ENCODE results near the gene CHKB. TPM values are rescaled to one million over a fixed set of nuclear protein-coding genes. Genes with fewer than 3 reads are reported as not detected.

The CHKB gene
- total RNA-seq, 1 experiment from 2014 or later, result 55.1 TPM

DNA sequence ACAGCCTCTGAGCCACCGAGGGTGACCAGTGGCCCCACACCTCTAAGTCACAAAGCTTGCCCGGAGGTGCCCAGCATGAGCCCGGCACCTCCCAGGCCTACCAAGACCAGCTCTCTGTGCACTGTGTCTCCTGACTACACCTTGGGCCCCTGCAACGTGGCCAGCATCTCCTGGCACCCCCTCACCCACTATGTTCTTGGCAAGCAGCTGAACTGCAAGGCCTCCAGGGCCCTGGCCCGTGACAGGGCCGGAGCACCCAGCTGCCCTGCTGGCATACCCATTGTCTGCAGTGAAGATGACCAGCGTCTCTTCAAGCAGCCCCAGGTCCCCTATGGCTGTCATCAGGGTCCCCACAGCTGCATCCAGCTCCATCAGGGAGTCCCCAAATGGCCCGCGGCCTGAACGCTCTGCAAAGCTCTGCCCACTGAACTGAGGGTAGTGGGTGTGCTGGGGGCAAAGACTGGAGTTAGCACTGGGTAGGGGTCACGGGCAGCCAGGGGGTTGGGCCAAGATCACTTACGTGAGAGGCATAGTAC, 43.7 kb upstream of the CHKB start:
- H3K27ac ChIP-seq (ENCODE audit: low read depth, low read length), result no peak overlapping the region; the same call in 1 of the 2 replicates
- H3K9ac ChIP-seq (ENCODE audit: low read length), result no peak overlapping the region
- peaks cover 10 to 48% of the 10 kb centered on the region in 2 experiments; a peak in 3 of 4 replicates for H3K4me1 ChIP-seq (ENCODE audit: control insufficient read depth in 1 of 2, insufficient read depth in 2 of 2, low read length in 2 of 2)
- POLR2A ChIA-PET, result no interaction called here
- no peaks in the 10 kb centered on the region for H3K9me2 ChIP-seq (ENCODE audit: insufficient read depth)
- 0 out of 4 replicates have a peak overlapping the region, but pooled peaks of 1 of the 2 experiments have one; percentile 88 for H3K4me3 ChIP-seq (replicated peaks in 1 of 2; ENCODE audit: low read depth in 1 of 2, low read length in 2 of 2)
- H3K36me3 ChIP-seq (ENCODE audit: control insufficient read depth in 1 of 2, insufficient read depth in 2 of 2, low read length in 2 of 2), result no peaks in the 10 kb centered on the region
- DNase-seq (ENCODE audit: low read depth, low spot score) (no peak), ATAC-seq (no peak)
- no peak for TF ChIP-seq ZFX (IDR thresholded peaks at IDR 0.05)
- no peak for TF ChIP-seq EGR1 (IDR thresholded peaks at IDR 0.05; ENCODE audit: low read depth)
- no peak for TF ChIP-seq SRF (IDR thresholded peaks at IDR 0.05; ENCODE audit: low read depth)
- TF ChIP-seq TCF7L2 (IDR thresholded peaks at IDR 0.05; ENCODE audit: borderline replicate concordance, extremely low read depth, insufficient read depth, insufficient read length), result no peak
- no peak for TF ChIP-seq RAD21 (IDR thresholded peaks at IDR 0.05; ENCODE audit: low read depth)
- no peak for TF ChIP-seq ZBTB33 (IDR thresholded peaks at IDR 0.05; ENCODE audit: extremely low read depth, insufficient replicate concordance, low read length)
- TF ChIP-seq POLR2AphosphoS5 (IDR thresholded peaks at IDR 0.05; ENCODE audit: low read depth, low read length), result no peak
- no peak for TF ChIP-seq POLR2A (IDR thresholded peaks at IDR 0.05; ENCODE audit: borderline replicate concordance, extremely low read depth, insufficient read depth, insufficient read length)
- no peak for TF ChIP-seq MAX (IDR thresholded peaks at IDR 0.05)
- no peak for TF ChIP-seq SP1 (IDR thresholded peaks at IDR 0.05; ENCODE audit: low read depth)
- TF ChIP-seq EZH2phosphoT487 (IDR thresholded peaks at IDR 0.05; ENCODE audit: borderline replicate concordance), result no peak
- RAD21 ChIA-PET (ENCODE audit: low non-redundant PET in 1 of 2, low total read pairs in 2 of 2, uncharacterized antibody in 2 of 2, unreplicated experiment in 2 of 2), result interaction anchor here in 1 of 2 experiments (0.6 kb wide), 1 partner anchor 105 kb away, joined by 7 read pairs; no protein-coding TSS in a partner anchor
- CTCF ChIA-PET, result interaction anchor here (0.9 to 1.2 kb wide), 2 partner anchors 64 to 68 kb away, joined by 3 read pairs; no protein-coding TSS in a partner anchor
- no TSS peak for BruUV-seq (replicated peaks)
- intact Hi-C loops (cut with micrococcal nuclease), result loop anchor here (2.0 kb wide), 1 partner anchor 64 kb away; no protein-coding TSS in a partner anchor
- no peaks in the 10 kb centered on the region for H4K20me1 ChIP-seq (ENCODE audit: insufficient read depth)
- H3K4me2 ChIP-seq (ENCODE audit: low read length), result peak overlapping the region; percentile 99
- H3K9me3 ChIP-seq (ENCODE audit: control insufficient read depth in 1 of 2, insufficient read depth in 1 of 2, low read depth in 1 of 2, low read length in 2 of 2), result no peaks in the 10 kb centered on the region
- no peaks in the 10 kb centered on the region for H3K79me2 ChIP-seq (ENCODE audit: insufficient read depth, low read length)
- no peak overlapping the region for H2AFZ ChIP-seq (ENCODE audit: low read depth, low read length, poor library complexity, severe bottlenecking)
- H3K27me3 ChIP-seq (ENCODE audit: insufficient read depth, low read length), result peaks cover 6% of the 10 kb centered on the region; the same call in 1 of the 2 replicates
